NB4 (cell line): ENCODE results near the gene BMP7.

ENCODE experiments used
- DNase-seq: peaks from one replicate; pipeline ENCODE4 v3.0.0; 2010; ENCODE audit warnings: low read depth
- H3K4me3 ChIP-seq: one replicate; pipeline ENCODE4 v1.5.1; 2011; ENCODE audit warnings: mild to moderate bottlenecking, low read depth, low read length, moderate library complexity
- MYC ChIP-seq: IDR thresholded peaks from 2 replicates; pipeline ENCODE4 v1.6.1; 2011; ENCODE audit warnings: low read depth, low read length
- POLR2A ChIP-seq: IDR thresholded peaks from 2 replicates; pipeline ENCODE4 v1.6.1; 2011; ENCODE audit warnings: mild to moderate bottlenecking; ENCODE audit not compliant: insufficient read length; ENCODE audit errors: extremely low read depth
- TF ChIP-seq, protein P1 (sequence below): IDR thresholded peaks from 2 replicates; pipeline ENCODE4 v1.6.1; 2011; ENCODE audit warnings: low read depth, low read length
- TF ChIP-seq, protein P2 (sequence below): IDR thresholded peaks from one replicate; pipeline ENCODE4 v1.5.1; 2012; ENCODE audit warnings: low read depth, low read length

BMP7 gene

DNA sequence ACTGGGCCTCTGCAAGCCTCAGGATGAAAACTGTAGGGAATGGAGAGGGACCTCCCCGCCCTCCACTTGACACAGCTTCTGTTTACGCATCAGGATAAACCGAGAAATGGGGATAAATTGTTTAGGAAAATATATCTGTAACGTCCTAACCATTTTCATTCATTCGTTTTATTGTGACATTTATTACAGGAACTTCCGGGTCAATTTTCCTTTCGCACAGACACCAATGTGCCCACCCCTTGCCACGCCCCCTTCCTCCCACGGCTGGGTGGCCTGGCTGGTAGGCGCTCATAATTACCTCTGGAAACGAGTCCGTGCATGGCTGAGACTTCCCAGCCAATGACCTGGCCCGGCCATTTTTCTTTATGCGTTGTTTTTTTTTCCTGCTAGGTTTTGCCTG lies 96.1 kb downstream of the BMP7 start:
- TF ChIP-seq POLR2A: no peak
- TF ChIP-seq, protein P1, sequence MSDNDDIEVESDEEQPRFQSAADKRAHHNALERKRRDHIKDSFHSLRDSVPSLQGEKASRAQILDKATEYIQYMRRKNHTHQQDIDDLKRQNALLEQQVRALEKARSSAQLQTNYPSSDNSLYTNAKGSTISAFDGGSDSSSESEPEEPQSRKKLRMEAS: no peak
- H3K4me3 ChIP-seq: no peak overlapping the region
- DNase-seq: no peak

DNA sequence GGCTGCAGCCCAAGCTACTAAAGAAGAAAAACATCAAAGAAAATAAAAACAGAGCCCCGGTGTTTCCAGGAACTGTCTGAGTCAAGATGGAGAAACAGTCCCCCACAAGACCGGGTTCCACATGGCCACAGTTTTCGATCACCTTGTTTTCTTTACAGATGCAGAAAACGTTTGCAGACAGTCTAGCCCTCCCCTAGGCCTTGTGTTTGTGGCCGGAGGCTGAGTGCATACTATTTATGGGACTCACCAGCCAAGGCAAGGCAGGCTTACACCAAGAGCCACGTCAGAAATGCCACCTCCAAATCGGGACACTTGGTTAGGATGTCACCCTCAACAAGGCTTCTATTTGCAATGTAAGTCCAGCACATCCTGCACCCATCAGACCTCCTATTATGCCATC lies 97.3 kb downstream of the BMP7 start:
- no peak for TF ChIP-seq MYC
- TF ChIP-seq, protein P1: no peak
- no peak for TF ChIP-seq POLR2A
- TF ChIP-seq, protein P2, sequence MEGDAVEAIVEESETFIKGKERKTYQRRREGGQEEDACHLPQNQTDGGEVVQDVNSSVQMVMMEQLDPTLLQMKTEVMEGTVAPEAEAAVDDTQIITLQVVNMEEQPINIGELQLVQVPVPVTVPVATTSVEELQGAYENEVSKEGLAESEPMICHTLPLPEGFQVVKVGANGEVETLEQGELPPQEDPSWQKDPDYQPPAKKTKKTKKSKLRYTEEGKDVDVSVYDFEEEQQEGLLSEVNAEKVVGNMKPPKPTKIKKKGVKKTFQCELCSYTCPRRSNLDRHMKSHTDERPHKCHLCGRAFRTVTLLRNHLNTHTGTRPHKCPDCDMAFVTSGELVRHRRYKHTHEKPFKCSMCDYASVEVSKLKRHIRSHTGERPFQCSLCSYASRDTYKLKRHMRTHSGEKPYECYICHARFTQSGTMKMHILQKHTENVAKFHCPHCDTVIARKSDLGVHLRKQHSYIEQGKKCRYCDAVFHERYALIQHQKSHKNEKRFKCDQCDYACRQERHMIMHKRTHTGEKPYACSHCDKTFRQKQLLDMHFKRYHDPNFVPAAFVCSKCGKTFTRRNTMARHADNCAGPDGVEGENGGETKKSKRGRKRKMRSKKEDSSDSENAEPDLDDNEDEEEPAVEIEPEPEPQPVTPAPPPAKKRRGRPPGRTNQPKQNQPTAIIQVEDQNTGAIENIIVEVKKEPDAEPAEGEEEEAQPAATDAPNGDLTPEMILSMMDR: no peak
- H3K4me3 ChIP-seq: no peak overlapping the region
- DNase-seq: no peak

DNA sequence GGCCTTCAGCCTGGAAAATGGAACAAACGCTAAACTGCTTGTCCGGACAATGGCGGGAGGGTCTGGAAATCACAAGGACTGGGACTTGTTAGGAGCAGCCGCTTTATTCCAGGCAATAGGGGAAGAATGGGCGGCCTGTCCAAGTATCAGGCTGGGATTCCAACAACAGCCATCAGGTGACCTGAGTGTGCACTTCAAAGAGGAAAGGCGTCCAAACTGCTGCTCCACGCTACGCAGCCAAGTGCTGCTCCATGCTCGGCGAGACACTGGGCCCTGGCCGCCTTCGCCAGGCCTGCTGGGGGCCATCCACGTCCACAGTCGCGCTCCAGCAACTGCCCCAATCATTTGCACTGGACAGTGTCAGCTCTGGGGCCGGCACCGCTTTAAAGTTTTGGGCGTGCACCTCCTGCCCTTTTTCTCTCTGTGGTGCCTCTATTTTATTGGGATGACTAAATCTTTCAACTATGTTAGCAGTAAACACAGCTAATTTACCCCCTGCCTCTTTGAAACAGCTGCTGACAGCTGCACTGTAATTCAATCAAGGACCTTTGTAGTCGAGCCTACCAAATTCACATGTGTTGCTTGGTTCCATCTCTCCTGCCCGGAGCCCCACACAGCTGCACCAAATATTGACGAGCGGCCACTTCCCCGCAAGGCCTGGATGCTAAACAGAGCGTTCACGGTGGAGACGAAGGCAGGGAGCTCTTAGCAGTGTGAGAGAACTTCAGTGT lies 98.3 kb downstream of the BMP7 start:
- TF ChIP-seq MYC (no peak), POLR2A (no peak)
- TF ChIP-seq, protein P2: no peak
- TF ChIP-seq, protein P1: no peak
- H3K4me3 ChIP-seq: no peak overlapping the region
- no peak for DNase-seq

DNA sequence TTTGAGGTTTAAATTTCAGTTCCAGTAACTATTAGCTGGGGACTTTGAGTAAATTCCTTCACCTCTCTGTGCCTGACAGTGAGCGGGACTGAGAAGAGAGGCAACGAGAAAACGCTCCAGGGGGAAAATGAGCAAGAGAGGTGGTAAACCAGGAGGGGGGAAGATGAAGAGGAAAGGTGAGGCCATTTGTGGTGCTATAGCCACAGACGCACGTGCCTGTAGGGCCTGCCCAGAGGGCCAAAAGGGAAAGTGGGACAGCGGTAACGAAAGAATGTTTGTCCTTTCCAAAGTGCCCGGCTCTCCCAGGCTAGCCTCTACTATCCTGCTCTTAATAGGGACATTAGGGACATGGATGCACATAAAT lies 99.2 kb downstream of the BMP7 start:
- no peak overlapping the region for H3K4me3 ChIP-seq
- TF ChIP-seq MYC (no peak), POLR2A (no peak)
- TF ChIP-seq, protein P1: no peak
- TF ChIP-seq, protein P2: no peak
- no peak for DNase-seq

DNA sequence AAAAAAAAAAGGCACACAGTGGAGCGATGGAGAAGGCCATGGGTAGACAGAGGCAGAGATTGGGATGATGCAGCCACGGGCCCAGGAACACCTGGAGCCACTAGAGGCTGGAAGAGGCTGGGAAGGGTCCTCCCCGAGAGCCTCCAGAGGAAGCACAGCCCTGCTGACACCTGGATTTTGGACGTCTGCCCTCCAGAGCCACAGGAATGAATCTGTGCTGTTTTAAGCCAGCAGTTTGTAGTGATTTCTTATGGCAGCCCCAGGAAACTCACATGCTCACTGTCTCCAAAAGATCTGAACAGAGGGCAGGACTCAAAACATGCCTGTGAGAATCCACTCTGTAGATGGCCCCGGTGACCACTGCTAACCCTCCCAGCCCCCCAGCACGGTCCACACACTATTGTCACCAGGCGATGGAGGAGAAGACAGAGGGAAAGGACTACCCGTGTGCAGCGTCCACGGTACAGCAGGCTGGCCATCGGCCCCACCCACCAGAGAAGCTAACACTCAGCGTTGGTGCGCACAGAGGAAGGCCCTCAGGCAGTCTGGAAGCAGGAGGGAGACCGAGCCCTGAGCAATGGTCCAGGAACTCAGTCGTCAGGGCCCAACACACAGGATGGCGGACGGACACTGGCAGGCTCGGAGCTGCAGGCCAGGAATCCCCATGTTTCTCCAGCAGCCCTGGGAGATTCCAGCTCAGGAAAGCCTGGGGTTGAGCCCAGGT lies 99.7 kb downstream of the BMP7 start:
- DNase-seq: no peak
- no peak overlapping the region for H3K4me3 ChIP-seq
- TF ChIP-seq, protein P1: no peak
- TF ChIP-seq MYC (no peak), POLR2A (no peak)
- TF ChIP-seq, protein P2: no peak

DNA sequence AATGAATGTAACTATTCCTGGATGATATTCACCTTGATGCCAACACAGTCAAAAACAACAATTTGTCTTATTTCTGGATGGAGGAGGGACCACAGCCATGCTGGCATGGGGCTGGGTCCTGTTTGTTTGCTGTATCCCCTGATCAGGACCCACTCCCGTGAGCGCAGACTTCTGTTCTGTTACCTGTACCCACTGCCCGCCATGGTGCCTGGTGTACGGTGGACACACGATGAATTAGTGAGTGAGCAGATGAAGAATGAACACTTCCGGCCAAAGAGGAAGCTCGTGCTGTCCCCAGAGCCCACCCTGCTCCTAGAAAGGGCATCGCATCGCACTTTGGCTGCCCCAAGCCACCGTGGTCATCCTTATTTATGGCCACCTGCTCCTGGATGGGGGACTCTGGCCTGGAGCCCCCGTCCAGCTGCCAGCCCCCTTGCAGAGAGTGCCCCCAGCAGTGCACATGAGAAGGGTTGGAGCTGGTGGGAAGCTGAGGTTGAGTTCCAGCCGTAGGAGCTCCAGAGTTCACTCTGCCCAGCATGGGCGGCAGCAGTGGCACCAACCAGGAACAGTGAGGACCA lies 100.9 kb downstream of the BMP7 start:
- no peak for DNase-seq
- no peak overlapping the region for H3K4me3 ChIP-seq
- TF ChIP-seq, protein P1: no peak
- no peak for TF ChIP-seq POLR2A
- TF ChIP-seq MYC: no peak
- TF ChIP-seq, protein P2: no peak
